Endothelial cell of umbilical vein (primary cell): Measurements from ENCODE around the gene S100A11. TPM values are rescaled to one million over a fixed set of nuclear protein-coding genes. Genes with fewer than 3 reads are reported as not detected.
A peak's percentile ranks its signal among the peaks of the same experiment; 100 is the strongest.

Experiments used
- BruUV-seq: library from RNA; stranded (reverse); fragments of 400-500 nt; replicated peaks from 2 replicates; lab custom pipeline; 2021; lab: Mats Ljungman, UMichigan
- CTCF ChIA-PET: fragments of 300-600, 350-600 bp; sonication (Branson Sonifier 250); formaldehyde crosslinking; loops from one replicate; lab custom pipeline; 2021; ENCODE audit warnings: antibody characterized with exemption, inconsistent platforms; lab: Charles Lee
- POLR2A ChIA-PET: fragments of 300-600, 350-600 bp; sonication (Branson Sonifier 250); formaldehyde crosslinking; loops from one replicate; lab custom pipeline; 2021; ENCODE audit warnings: antibody characterized with exemption, inconsistent platforms; lab: Charles Lee
- DNase-seq: peaks from one replicate; pipeline ENCODE4 v3.0.0-alpha.2; 2011; ENCODE audit warnings: low read depth, low spot score
- FAIRE-seq: peaks from 2 replicates; lab custom pipeline; 2011; peaks lifted over from hg19 to GRCh38; lab: Jason Lieb, UNC
- H2AFZ ChIP-seq: 2 replicates; pipeline ENCODE4 v1.6.0; 2012; ENCODE audit warnings: low read depth, low read length, control low read depth, inconsistent platforms
- H3K27ac ChIP-seq: 2 replicates; pipeline ENCODE4 v1.5.1; 2011; ENCODE audit warnings: low read depth, mild to moderate bottlenecking, control low read depth, low read length, moderate library complexity; ENCODE audit not compliant: insufficient read depth
- H3K27me3 ChIP-seq, 2 experiments: 2 replicates each; pipeline versions ENCODE4 v1.6.0 to v1.6.1; 2011; ENCODE audit warnings: low read length in 2 of 2, mixed read lengths in 1 of 2; ENCODE audit not compliant: control insufficient read depth in 2 of 2, insufficient read depth in 2 of 2
- H3K36me3 ChIP-seq, 2 experiments: 2 replicates in 1 of 2; 3 replicates in 1 of 2; pipeline ENCODE4 v1.5.1; 2011; ENCODE audit warnings: low read length in 2 of 2, mild to moderate bottlenecking in 1 of 2, moderate library complexity in 1 of 2; ENCODE audit not compliant: control insufficient read depth in 2 of 2, insufficient read depth in 2 of 2; ENCODE audit errors: extremely low read depth in 1 of 2
- H3K4me1 ChIP-seq: 3 replicates; pipeline ENCODE4 v1.5.1; 2011; ENCODE audit warnings: mild to moderate bottlenecking, low read length; ENCODE audit not compliant: control insufficient read depth, insufficient read depth; ENCODE audit errors: extremely low read depth
- H3K4me2 ChIP-seq: 2 replicates; pipeline ENCODE4 v1.6.1; 2011; ENCODE audit warnings: low read length, control low read depth, mixed read lengths; ENCODE audit not compliant: insufficient read depth
- H3K4me3 ChIP-seq, 3 experiments: fragments of 200-600 bp in 1 of 3; sonication (generic), shearing (Covaris generic) in 1 of 3; replicated peaks in 1 of 3; 2 replicates each; pipeline ENCODE4 v1.5.1; 2011 to 2016; ENCODE audit warnings: control low read depth in 3 of 3, low read length in 3 of 3, mild to moderate bottlenecking in 2 of 3, inconsistent platforms in 1 of 3, low read depth in 1 of 3, moderate library complexity in 1 of 3; ENCODE audit not compliant: insufficient read depth in 1 of 3
- H3K79me2 ChIP-seq: 2 replicates; pipeline ENCODE4 v1.6.0; 2012; ENCODE audit warnings: low read length, inconsistent platforms; ENCODE audit not compliant: control insufficient read depth, insufficient read depth
- H3K9ac ChIP-seq: replicated peaks from 2 replicates; pipeline ENCODE3; 2011; ENCODE audit warnings: low read length, control low read depth; ENCODE audit not compliant: insufficient read depth; ENCODE audit errors: extremely low read depth
- H3K9me1 ChIP-seq: replicated peaks from 3 replicates; pipeline ENCODE4 v1.6.0; 2011; ENCODE audit warnings: mild to moderate bottlenecking, low read length; ENCODE audit not compliant: control insufficient read depth, insufficient read depth; ENCODE audit errors: extremely low read depth
- H3K9me3 ChIP-seq: replicated peaks from 2 replicates; pipeline ENCODE4 v1.5.1; 2012; ENCODE audit warnings: low read length, inconsistent platforms; ENCODE audit not compliant: control insufficient read depth, insufficient read depth
- H4K20me1 ChIP-seq: replicated peaks from 2 replicates; pipeline ENCODE3; 2011; ENCODE audit warnings: mild to moderate bottlenecking, low read length; ENCODE audit not compliant: control insufficient read depth, insufficient read depth; ENCODE audit errors: extremely low read depth
- CTCF ChIP-seq, 2 donors: IDR thresholded peaks; 1 replicate in 1 of 2; 2 replicates in 1 of 2; pipeline ENCODE4 v1.5.1; 2011; ENCODE audit warnings: low read length in 2 of 2, mild to moderate bottlenecking in 2 of 2, moderate library complexity in 2 of 2, control low read depth in 1 of 2, inconsistent platforms in 1 of 2, low read depth in 1 of 2; ENCODE audit not compliant: insufficient read depth in 1 of 2; ENCODE audit errors: extremely low read depth in 1 of 2
- EZH2 ChIP-seq: IDR thresholded peaks from 2 replicates; pipeline ENCODE4 v1.6.1; 2012; ENCODE audit warnings: borderline replicate concordance, low read depth, mild to moderate bottlenecking, moderate library complexity, low read length, inconsistent platforms; ENCODE audit not compliant: severe bottlenecking
- GATA2 ChIP-seq: IDR thresholded peaks from 2 replicates; pipeline ENCODE4 v1.7.0; 2011; ENCODE audit warnings: low read depth, mild to moderate bottlenecking, moderate library complexity, mixed read lengths, low read length; ENCODE audit not compliant: insufficient read length, insufficient read depth
- MYC ChIP-seq: IDR thresholded peaks from one replicate; pipeline ENCODE4 v1.6.1; 2011; ENCODE audit warnings: mild to moderate bottlenecking, low read depth, low read length
- dilution Hi-C: fragments of 300-500 bp; cut with MboI; formaldehyde crosslinking; loops from one replicate; pipeline ENCODE4 v1.15.0; 2019; ENCODE audit warnings: low sequenced_read_pairs; ENCODE audit not compliant: extremely low pct_ligation_motif_present
- intact Hi-C: fragments of 100-400 bp; cut with micrococcal nuclease; formaldehyde crosslinking; loops from one replicate; pipeline ENCODE4 v1.10.0; 2022
- polyA plus RNA-seq, 4 experiments: library from polyadenylated mRNA; depleted of rRNA in 3 of 4; stranded (reverse) in 3 of 4; unstranded in 1 of 4; fragments of >200 nt; gene quantifications; 2 replicates each; pipeline versions ENCODE4 v1.2.1 to v1.2.3, GENCODE V29; 2011 to 2012; ENCODE audit warnings: missing spikeins in 1 of 4
- total RNA-seq: library from RNA; stranded (reverse); gene quantifications from 2 replicates; pipeline ENCODE4 v1.2.3, GENCODE V29; 2021

Gene S100A11
- total and polyA plus RNA-seq, 2 donors (not counting 3 experiments of a cell fraction or from before 2014, with no cell fraction given) = 497 to 505 TPM

- Histone ChIP-seq H3K4me1 (no peaks in the 10 kb centered on the region), H3K9ac (no peak overlapping the region), H2AFZ (no peak overlapping the region), H3K27me3 (peaks cover 32 to 51% of the 10 kb centered on the region in 2 experiments), H3K79me2 (no peaks in the 10 kb centered on the region), H3K4me2 (no peak overlapping the region), H4K20me1 (no peaks in the 10 kb centered on the region), H3K9me1 (no peaks in the 10 kb centered on the region), H3K4me3 (no peak overlapping the region), H3K9me3 (no peaks in the 10 kb centered on the region), H3K36me3 (no peaks in the 10 kb centered on the region), H3K27ac (no peak overlapping the region)
- intact Hi-C loops = no loop called here
- FAIRE-seq (no peak), DNase-seq (no peak)
- dilution Hi-C loops = loop anchor here (25.0 kb wide), 1 partner anchor 92 kb away; the partner anchor contains the start of gene THEM4
- ChIA-PET POLR2A (no interaction called here), CTCF (interaction anchor here (0.9 to 19.6 kb wide), 7 partner anchors 10 to 115 kb away, joined by 3 to 572 read pairs (median 9); no protein-coding TSS in a partner anchor)
- TF ChIP-seq EZH2 (peak; percentile 5), MYC (no peak), GATA2 (no peak), CTCF (IDR thresholded peaks at IDR 0.05; ENCODE audit: extremely low read depth in 1 of 2, insufficient read depth in 1 of 2, low read depth in 1 of 2, low read length in 2 of 2) (peak in 1 of 2 donors; percentile 30)
- BruUV-seq = no TSS peak
Measured at GRCh38 chr1:152003846-152004442, 32.9 kb downstream of the S100A11 start.
